GM18870 (cell line): ENCODE data around the gene SPINK5.

Source experiments
- ATAC-seq: cut with Tn5 transposase; IDR thresholded peaks from one replicate; pipeline ENCODE4 v1.9.1; 2021; ENCODE audit warnings: moderate library complexity; ENCODE audit not compliant: unreplicated experiment

The SPINK5 gene

GRCh38 chr5:148172377-148172776, 108.6 kb downstream of the SPINK5 start:
- ATAC-seq, result no peak

- ATAC-seq, result no peak
Observed at GRCh38 chr5:148176480-148176879, 112.7 kb downstream of the SPINK5 start.

- ATAC-seq, result no peak
Observed at GRCh38 chr5:148177207-148177606, 113.4 kb downstream of the SPINK5 start.

GRCh38 chr5:148179234-148179824, 115.5 kb downstream of the SPINK5 start:
- ATAC-seq, result peak; percentile 85

- peak; percentile 99 for ATAC-seq
Observed at GRCh38 chr5:148186248-148187003, 122.6 kb downstream of the SPINK5 start.
